ENCODE data around the gene TLN1. TPM values are rescaled to one million over a fixed set of nuclear protein-coding genes. Genes with fewer than 3 reads are reported as not detected.

TLN1 gene
- total and polyA plus RNA-seq, 2 of the 4 experiments (the other 2 are of a cell fraction), result 228 to 346 TPM

- H3K4me3 ChIP-seq (ENCODE audit: insufficient read depth, low read depth, low read length), result no peak overlapping the region
- no peak overlapping the region for H3K4me2 ChIP-seq (ENCODE audit: low read depth, low read length)
- H3K18ac ChIP-seq (ENCODE audit: low read depth, low read length), result no peak overlapping the region
- dilution Hi-C loops (cut with HindIII; ENCODE audit: low sequenced_read_pairs, unreplicated experiment) (no loop called here), intact Hi-C loops (cut with micrococcal nuclease) (loop anchor here (1.0 kb wide), 1 partner anchor 31 kb away; no protein-coding TSS in a partner anchor), in situ Hi-C loops (cut with MboI; ENCODE audit: low sequenced_read_pairs) (no loop called here)
- CTCF ChIA-PET, result interaction anchor here (1.0 to 2.2 kb wide), 9 partner anchors 8 to 49 kb away, joined by 3 to 11 read pairs (median 6); partner anchors contain the start of genes CCDC107, CREB3, RMRP and TLN1
- H4K20me1 ChIP-seq (ENCODE audit: insufficient read depth, low read length), result peaks cover 22% of the 10 kb centered on the region
- H2BK15ac ChIP-seq (ENCODE audit: low read depth, low read length), result no peak overlapping the region
- peak overlapping the region; percentile 31; the same call in 1 of the 2 replicates for H3K4ac ChIP-seq (ENCODE audit: low read depth, low read length)
- TF ChIP-seq ELK1 (IDR thresholded peaks at IDR 0.05; ENCODE audit: borderline replicate concordance, low read depth, low read length), result no peak
- TF ChIP-seq MXI1 (IDR thresholded peaks at IDR 0.05; ENCODE audit: borderline replicate concordance, low read depth, low read length), result no peak
- TF ChIP-seq RFX5 (IDR thresholded peaks at IDR 0.05; ENCODE audit: low read depth, low read length), result no peak
- TF ChIP-seq NFE2L2 (IDR thresholded peaks at IDR 0.05; ENCODE audit: low read depth, low read length), result no peak
- TF ChIP-seq RAD21 (IDR thresholded peaks at IDR 0.05; ENCODE audit: low read length), result no peak
- TF ChIP-seq MAZ (IDR thresholded peaks at IDR 0.05; ENCODE audit: borderline replicate concordance, low read depth, low read length), result no peak
- TF ChIP-seq USF2 (IDR thresholded peaks at IDR 0.05; ENCODE audit: low read depth, low read length), result no peak
- TF ChIP-seq CEBPB (IDR thresholded peaks at IDR 0.05; ENCODE audit: low read depth, low read length), result no peak
- TF ChIP-seq RCOR1 (IDR thresholded peaks at IDR 0.05; ENCODE audit: insufficient replicate concordance, low read length), result no peak
- no peak for TF ChIP-seq FOS (IDR thresholded peaks at IDR 0.05; ENCODE audit: low read depth, low read length)
- no peak for TF ChIP-seq BHLHE40 (IDR thresholded peaks at IDR 0.05; ENCODE audit: low read depth, low read length)
- TF ChIP-seq CHD1 (IDR thresholded peaks at IDR 0.05; ENCODE audit: low read depth, low read length), result no peak
- TF ChIP-seq POLR2A (IDR thresholded peaks at IDR 0.05; ENCODE audit: low read depth, low read length), result no peak
- POLR2A ChIA-PET (ENCODE audit: unreplicated experiment), result interaction anchor here (0.7 to 1.7 kb wide), 3 partner anchors 8 to 32 kb away, joined by 3 to 10 read pairs (median 4); no protein-coding TSS in a partner anchor
- H2AFZ ChIP-seq (replicated peaks; ENCODE audit: low read length, poor library complexity), result peak overlapping the region; percentile 38
- H4K5ac ChIP-seq (ENCODE audit: low read depth, low read length), result no peak overlapping the region; the same call in 1 of the 2 replicates
- H2BK120ac ChIP-seq (ENCODE audit: low read depth, low read length), result no peak overlapping the region
- peak overlapping the region; percentile 79 for H2BK5ac ChIP-seq (ENCODE audit: low read depth, low read length, poor library complexity, severe bottlenecking)
- peaks cover 52% of the 10 kb centered on the region for H3K36me3 ChIP-seq (ENCODE audit: control insufficient read depth, insufficient read depth, low read length)
- ATAC-seq (ENCODE audit: low read depth) (0 out of 2 replicates have a peak, but pooled peaks have one; percentile 1), DNase-seq (peak; percentile 22)
- BruUV-seq (replicated peaks), result no TSS peak
- H3K79me1 ChIP-seq (ENCODE audit: low read depth in 1 of 2, low read length in 2 of 2), result peaks cover 10 to 53% of the 10 kb centered on the region in 2 experiments
- 0 out of 2 replicates have a peak overlapping the region, but pooled peaks have one; percentile 20 for H2BK20ac ChIP-seq (ENCODE audit: low read depth, low read length)
- peak overlapping the region in 1 of 2 experiments; percentile 38; a peak in 1 of 4 replicates for H4K8ac ChIP-seq (ENCODE audit: low read depth in 2 of 2, low read length in 2 of 2)
- H2AK9ac ChIP-seq (replicated peaks; ENCODE audit: low read depth, low read length, poor library complexity), result no peak overlapping the region
- no peaks in the 10 kb centered on the region for H3K27me3 ChIP-seq (ENCODE audit: control insufficient read depth, insufficient read depth, low read length)
- H3K9ac ChIP-seq (ENCODE audit: low read depth, low read length), result no peak overlapping the region
- peaks cover 9% of the 10 kb centered on the region for H3K4me1 ChIP-seq (ENCODE audit: control insufficient read depth, insufficient read depth, low read length)
- H3K9me1 ChIP-seq (ENCODE audit: insufficient read depth, low read length), result peaks cover 10% of the 10 kb centered on the region
- H3K56ac ChIP-seq (ENCODE audit: extremely low read depth, insufficient read depth, low read length), result no peak overlapping the region
- H4K91ac ChIP-seq (ENCODE audit: insufficient read depth, low read depth, low read length), result no peak overlapping the region; the same call in 1 of the 2 replicates
- WGBS, 2 experiments (ENCODE audit: extremely low coverage in 2 of 2, insufficient read length in 1 of 2), result 86% methylated on average over 1 of the region's 3 CpGs; no CpG with 5 or more reads in 1 of the 2 experiments
- H3K9me3 ChIP-seq (ENCODE audit: control insufficient read depth, insufficient read depth, low read length), result no peaks in the 10 kb centered on the region
- H3K14ac ChIP-seq (replicated peaks; ENCODE audit: low read depth, low read length), result peak overlapping the region; percentile 10
- H3K23ac ChIP-seq (ENCODE audit: low read depth, low read length), result peak overlapping the region; percentile 29; the same call in 1 of the 2 replicates
- peak overlapping the region; percentile 4; the same call in 1 of the 2 replicates for H3K27ac ChIP-seq (ENCODE audit: insufficient read depth, low read length)
- H2AK5ac ChIP-seq (ENCODE audit: low read depth, low read length), result no peak overlapping the region
Measured at GRCh38 chr9:35695943-35696401, 36.0 kb downstream of the TLN1 start.
